Temporal lobe (tissue), 2 donors: ENCODE results near the gene CTAG2. TPM values are rescaled to one million over a fixed set of nuclear protein-coding genes. Genes with fewer than 3 reads are reported as not detected.

ENCODE experiments used
- small RNA-seq: library from RNA; depleted of rRNA; stranded (forward); fragments of <200 nt; gene quantifications from one replicate; pipeline ENCODE3, GENCODE V24; 2014; ENCODE audit warnings: low replicate concordance
- total RNA-seq: library from RNA; depleted of rRNA; stranded (reverse); fragments of >200 nt; gene quantifications from one replicate; pipeline ENCODE4 v1.2.3, GENCODE V29; 2014

Gene CTAG2
- total RNA-seq, 1 donor from 2014 or later = not detected

Small RNA genes within 50 kb of the gene (small RNA-seq; reads per million reads assigned to genes)
- gene AC244090.1 = not detected
- not detected for gene AC244107.2

Other genes starting within 250 kb of the CTAG2 start
- 4.2 TPM for gene DNASE1L1, start 244.3 kb downstream of the CTAG2 start, total RNA-seq
- 9.3 TPM for gene TAFAZZIN, start 242.0 kb downstream of the CTAG2 start, total RNA-seq
- gene ATP6AP1, start 224.9 kb downstream of the CTAG2 start, total RNA-seq = 41.8 TPM
- gene GDI1, start 216.4 kb downstream of the CTAG2 start, total RNA-seq = 284 TPM
- gene FAM50A, start 209.4 kb downstream of the CTAG2 start, total RNA-seq = 15.5 TPM
- gene PLXNA3, start 195.3 kb downstream of the CTAG2 start, total RNA-seq = 17.7 TPM
- gene LAGE3, start 174.3 kb downstream of the CTAG2 start, total RNA-seq = 7.9 TPM
- gene UBL4A, start 167.0 kb downstream of the CTAG2 start, total RNA-seq = 35.2 TPM
- gene SLC10A3, start 162.9 kb downstream of the CTAG2 start, total RNA-seq = 2.2 TPM
- 8.4 TPM for gene FAM3A, start 137.3 kb downstream of the CTAG2 start, total RNA-seq
- 17.9 TPM for gene G6PD, start 106.7 kb downstream of the CTAG2 start, total RNA-seq
- 4.2 TPM for gene IKBKG, start 106.0 kb downstream of the CTAG2 start, total RNA-seq
- not detected for gene CTAG1A, start 68.4 kb downstream of the CTAG2 start, total RNA-seq
- not detected for gene CTAG1B, start 34.3 kb downstream of the CTAG2 start, total RNA-seq
- 0.74 TPM for gene GAB3, start 97.5 kb upstream of the CTAG2 start, total RNA-seq
- gene DKC1, start 109.3 kb upstream of the CTAG2 start, total RNA-seq = 21.1 TPM
- 12.5 TPM for gene MPP1, start 151.9 kb upstream of the CTAG2 start, total RNA-seq
- not detected for gene SMIM9, start 181.1 kb upstream of the CTAG2 start, total RNA-seq
- 2.2 TPM for gene F8A1, start 232.8 kb upstream of the CTAG2 start, total RNA-seq